GM21515 (cell line): Measurements from ENCODE around the gene CEP104.
A peak's percentile ranks its signal among the peaks of the same experiment; 100 is the strongest.

Experiments used
- ATAC-seq: cut with Tn5 transposase; IDR thresholded peaks from one replicate; pipeline ENCODE4 v1.9.1; 2021; ENCODE audit not compliant: unreplicated experiment

CEP104 gene

DNA sequence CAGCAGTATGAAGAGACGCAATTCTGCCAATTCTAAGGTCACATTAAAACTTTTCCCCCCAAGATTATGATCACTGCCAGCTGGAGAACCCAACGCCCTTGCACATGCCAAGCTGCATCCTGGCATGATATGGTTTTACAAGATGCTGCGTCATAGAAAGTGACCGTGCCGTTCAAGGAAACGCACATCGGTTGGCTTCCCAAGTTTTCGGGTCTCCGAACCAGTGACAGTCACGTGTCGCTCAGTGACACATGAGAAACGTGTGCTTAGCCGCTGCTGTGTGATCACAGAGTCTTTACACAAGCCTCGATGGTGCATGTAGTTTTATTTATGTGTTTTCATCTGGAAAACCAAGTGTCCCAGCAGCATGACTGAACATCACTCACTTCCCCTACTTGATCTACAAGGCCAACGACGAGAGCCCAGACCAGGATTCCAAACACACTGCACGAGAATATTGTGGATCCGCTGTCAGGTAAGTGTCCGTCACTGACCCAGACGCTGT, 77.0 kb downstream of the CEP104 start:
- no peak for ATAC-seq

DNA sequence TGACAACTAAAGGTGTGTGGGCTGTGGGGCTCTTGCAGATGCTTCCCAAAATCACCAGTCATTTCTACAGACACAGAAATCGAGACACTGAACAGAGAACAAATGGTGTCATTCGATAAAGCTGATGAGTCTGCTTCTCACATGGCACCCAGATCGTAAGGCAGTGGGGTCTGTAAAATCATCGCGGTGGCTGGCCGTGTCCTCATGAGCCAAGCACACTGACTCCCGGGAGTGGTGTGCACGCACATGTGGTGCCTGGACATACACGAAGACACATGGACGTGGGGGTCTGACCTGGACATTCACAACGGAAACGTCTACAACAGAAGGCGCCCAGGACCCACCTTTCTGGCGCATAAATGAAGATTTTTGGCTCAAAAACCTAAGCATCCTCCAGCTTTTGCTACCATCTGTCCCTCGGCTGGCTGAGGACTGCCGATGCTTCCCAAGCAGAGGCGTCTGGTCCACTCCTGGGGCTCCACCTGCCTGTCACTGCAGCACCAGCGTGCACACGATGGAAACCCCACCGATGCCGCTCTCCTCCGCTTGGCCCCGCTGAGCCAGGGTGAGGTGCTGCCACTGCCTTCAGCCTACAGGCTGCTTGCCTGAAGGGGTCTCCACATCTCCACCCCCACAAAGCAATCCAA, 77.6 kb downstream of the CEP104 start:
- no peak for ATAC-seq

DNA sequence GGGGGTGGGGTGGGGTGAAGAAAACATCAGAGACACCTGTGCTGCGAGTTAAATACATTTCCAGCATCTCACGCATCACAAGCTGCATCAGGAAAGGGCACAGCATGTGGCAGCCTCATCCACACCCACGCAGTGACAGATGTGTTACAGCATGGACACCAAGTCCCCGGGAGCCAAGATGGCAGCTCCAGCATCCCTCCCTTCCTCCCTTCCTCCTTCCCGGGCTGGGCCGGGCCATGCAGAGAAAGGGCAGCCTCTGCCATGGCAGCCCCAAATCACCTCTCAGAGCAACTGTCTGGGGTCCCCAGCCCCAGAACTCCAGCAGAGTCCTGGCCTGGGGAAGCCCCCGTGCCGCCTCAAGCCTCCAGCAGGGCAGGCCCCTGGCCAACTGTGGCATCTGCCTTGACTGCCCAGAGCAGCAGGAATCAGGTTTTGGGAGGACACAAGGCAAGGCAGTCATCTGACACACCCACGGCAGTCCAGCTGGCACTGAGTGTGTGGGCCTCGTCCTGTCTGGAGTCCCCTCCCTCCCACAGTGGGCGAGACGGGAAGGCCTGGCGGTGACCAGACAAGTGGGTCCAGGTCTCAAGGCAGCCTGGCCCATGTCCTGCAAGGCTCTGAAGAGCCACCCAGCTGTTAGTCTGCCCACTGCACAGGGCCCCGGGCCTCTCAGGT, 78.3 kb downstream of the CEP104 start:
- no peak for ATAC-seq

DNA sequence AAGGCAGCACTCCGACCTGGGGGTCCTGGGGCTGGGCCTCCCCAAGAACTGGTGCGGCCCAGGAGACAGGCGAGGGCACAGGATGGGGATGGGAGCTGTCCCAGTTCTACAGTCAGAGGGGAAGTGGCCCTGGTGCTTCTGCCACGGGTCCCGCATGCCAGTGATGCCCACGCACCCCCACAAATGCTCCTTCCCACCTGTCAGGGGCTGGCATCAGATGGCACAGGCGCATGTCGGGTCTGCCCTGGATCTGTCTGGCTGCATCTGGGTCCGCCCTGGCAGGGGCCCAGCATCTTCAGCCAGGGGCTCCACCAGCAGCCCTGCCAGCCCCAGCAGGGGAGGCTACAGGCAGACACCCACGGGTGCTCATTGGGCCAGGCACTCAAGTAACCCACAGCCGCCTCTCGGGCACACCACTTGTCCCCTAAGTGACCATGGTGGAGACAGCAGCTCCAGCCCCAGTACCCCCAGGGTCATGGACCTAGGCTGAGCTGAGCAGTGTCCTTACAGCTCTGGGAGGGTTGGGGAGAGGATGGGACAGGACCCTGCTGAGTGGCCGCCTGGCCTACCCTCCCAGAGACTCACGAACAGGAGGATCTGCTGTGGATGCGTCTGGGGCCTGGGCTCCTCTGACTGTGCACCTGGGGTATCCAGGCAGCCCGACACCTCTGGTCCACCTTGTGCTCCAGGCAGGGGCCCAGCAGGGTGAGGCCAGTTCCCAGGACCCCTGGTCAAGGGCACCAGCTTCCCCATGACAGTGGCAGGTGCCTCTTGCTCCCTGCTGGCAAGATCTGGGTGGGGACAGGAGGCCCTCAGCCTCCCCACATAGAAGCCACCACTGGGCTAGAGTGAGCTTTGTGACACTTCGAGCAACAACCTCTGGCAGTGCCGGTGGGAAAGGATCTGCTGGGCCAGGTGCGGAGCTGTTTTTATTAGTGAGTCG, 79.1 kb downstream of the CEP104 start:
- ATAC-seq = no peak

DNA sequence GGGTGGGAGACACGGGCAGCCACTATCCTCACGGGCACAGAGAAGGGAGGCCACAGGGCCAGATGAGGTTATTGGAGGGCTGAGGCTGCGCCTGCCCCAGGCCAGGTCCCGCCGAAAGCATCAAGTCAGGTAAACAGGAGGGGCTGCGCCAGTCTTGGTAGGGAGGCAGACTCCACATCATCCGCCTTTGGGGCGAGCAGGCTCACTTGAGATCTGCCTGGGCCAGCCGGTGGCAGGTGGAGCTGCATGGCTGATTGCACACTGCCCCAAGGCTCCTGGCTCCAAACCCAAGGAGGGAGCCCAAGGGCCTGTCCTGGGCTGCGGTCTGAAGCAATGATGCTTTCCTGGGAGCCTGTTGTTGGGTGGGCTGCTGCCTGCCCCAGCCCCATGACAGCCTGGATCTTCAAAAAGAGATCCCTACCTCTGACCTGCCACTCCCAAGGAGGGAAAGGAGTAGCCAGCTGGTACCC, 79.9 kb downstream of the CEP104 start:
- no peak for ATAC-seq

DNA sequence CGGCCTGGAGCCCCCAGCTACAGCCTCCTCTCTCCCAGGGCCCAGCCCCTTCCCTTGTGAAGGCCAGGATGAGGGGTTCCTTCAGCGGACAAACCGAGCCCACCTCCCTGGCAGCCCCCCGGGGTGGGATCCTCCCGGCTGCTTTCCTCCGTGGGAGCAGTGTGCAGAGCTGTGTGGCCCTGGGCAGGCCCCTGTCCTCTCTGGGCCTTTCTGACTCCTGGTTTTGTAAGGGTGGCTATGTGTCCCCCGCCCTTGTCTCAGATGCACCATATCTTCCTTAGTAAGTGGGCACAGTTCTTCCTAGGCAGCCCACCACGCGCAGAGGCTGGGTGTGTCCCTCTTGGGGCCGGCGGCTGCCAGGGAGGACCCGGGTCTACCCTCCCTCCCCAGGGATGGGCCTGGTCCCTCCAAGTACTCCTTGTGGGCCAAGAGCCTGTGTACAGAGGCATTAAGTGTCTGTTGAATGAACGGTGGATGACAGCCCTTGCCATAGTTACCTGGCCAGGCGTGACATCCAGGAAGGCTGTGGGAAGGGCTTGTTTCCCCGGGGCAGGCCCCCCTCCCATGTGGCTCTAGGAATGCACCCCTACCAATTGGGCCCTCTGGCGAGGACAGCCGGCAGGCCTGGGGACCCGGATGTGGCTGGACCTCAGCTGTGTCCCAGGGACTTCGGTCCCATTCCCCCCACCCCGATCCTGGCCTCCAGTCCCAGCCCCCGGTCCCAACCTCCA, 80.6 kb downstream of the CEP104 start:
- no peak for ATAC-seq

DNA sequence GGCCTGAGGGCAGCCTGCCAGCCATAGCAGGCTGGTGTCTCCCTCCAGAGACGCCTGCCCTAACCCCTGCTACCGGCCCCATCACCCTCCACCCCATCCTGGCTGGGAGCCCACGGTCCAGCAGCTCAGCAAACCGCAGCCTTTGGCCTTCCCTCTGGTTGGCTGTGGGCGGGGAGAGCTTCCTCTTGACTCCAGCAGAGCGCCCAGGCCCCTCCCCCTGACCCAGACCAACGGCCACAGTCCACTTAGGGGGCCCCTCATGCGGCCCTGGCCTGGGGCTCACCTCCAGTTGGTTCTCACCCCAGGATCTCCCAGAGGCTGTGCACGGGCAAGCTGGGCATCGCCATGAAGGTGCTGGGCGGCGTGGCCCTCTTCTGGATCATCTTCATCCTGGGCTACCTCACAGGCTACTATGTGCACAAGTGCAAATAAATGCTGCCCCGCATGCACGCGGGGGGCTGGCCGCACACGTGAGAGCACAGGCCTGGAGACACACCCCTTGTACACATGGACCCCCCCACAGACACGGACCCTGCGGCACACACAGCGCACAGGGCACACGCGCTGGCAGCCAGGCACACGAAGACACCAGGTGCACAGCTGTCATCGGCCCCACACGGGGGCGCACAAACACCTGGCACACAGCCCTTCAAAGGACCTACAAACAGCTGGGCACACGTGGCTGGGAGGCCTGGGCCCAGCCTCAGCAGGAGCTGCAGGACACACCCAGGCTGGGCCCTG, 81.4 kb downstream of the CEP104 start:
- no peak for ATAC-seq

DNA sequence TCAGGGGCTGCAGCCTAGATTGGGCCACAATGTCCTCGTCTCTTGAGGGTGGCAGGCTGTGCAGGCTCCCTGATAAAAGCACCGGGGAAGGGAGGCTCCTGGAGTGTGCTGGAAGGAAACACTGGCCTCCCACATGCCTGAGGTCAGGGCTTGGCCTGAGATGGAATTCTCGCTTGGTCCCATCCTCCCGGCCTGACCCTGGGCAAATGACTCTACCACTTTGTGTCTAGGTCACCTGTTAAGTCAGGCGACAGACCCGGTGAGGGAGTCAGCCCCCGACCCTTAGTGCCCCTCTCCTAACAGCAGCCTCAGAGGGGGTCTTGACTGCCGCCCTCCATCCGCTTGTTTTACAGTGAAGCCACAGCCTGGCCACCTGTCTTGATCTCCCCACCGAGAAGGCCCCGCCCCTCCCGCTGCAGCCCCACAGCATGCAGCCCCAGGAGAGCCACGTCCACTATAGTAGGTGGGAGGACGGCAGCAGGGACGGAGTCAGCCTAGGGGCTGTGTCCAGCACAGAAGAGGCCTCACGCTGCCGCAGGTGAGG, 82.0 kb downstream of the CEP104 start:
- no peak for ATAC-seq

DNA sequence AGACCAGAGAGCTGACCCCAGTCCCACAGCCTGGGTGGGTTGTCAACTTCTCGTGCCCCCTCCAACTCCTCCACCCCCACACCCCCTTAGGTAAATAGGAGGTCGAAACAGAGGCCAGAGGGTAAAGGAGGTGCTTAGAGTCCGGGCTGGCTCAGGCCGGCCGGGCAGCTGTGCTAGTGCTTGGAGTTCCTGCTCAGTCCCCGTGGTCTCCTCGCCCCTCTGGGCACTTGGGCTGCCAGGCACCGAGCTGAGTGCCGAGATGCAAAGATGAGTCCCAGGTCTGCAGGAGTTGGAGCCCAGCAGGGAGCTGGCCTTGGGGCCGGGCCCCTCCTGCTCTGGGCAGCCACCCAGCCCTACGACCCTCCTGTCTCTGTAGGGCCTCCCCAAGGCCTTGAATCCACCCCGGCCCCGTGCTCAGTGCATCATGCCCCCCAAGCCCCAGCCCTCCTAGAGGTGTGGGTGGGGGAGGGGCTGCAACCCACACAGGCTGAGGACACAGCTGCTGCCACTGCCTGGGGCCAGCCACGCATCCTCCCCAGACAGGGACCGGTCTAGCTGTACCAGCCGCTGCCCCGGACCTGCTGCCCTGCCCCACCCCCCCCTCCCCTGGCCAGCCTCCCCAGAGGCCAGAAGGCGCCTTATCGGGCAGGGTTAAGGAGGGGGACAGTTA, 82.6 kb downstream of the CEP104 start:
- ATAC-seq = no peak

DNA sequence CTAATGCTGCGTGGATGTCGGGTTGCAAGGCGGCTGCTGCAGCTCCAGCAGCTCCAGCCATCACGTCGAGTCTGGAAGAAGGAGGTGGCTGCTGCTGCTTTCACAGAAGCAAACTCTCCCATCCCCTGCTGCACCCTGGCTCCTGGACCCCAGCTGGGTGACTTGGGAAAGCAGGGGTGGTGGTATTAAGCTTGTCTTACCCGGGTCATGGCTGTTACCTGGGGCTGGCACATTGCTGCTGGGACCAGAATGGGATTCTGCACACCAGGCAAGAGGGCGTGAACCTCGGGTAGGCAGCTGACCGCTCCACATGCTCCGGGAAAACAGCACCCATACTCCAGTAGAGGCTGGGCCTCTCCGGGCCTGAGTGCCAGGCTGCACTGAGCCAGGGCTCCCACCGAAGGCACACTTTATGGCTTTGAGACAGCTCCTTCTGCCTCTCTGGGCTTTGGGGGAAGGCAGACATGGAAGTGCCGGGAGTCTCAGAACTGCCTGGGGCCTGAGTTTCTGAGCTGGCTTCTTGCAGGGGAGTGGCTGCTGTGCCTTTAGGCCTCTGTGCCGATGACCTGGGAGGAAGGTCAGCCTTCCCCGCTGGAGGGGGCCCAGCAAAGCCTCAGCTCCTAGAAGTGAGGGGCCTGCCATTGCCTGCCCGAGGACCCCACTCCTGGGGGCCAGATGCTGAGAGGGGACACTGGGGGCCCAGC, 83.3 kb downstream of the CEP104 start:
- ATAC-seq = no peak

DNA sequence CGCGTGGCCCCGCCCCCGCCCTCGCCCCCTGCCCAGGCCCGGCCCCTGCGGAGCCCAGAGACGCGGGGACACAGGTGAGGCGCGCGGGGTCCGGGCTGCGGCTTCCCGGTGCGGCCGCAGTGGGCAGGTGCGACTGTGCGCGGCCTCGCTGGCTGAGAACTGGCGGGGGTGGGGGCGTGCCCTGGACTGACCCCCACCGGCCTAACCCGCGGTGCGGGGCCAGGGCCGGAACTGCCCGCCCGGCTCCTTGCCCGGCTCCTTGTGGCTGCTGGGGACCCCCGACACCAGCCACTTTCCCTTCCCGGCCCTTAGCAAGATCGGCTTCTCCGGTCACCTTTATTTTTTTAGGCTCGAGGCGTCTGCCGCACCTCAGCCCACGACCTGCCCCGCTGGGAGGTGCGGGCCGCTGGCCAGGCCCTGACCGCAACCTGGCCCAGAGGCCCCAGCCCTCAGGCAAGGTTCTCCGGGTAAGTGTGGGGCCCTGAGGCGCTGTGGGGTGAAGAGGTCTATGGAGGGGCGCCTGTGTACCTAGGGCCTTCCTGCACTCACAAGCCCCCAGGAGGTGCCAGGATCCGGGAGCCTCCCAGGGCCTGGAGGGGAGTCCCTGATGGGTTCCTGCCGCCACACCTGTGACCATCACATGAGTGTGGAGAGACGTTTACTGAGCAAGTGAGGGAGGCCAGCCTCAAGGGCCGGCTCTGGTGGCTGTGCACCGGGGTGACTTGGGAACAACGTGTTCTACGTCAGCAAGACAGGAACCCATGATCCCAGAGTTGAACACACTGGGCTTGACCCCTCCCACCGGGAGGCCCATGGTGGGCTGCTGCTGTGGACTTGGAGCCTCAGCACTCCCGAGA, 84.1 kb downstream of the CEP104 start, which contains the start of gene SMIM1:
SMIM1 (plus strand) TSS at position 35 of the 857 bp plus-strand sequence. CDS start 2,625 bp downstream, outside the sequence.
- peak; percentile 20 for ATAC-seq

DNA sequence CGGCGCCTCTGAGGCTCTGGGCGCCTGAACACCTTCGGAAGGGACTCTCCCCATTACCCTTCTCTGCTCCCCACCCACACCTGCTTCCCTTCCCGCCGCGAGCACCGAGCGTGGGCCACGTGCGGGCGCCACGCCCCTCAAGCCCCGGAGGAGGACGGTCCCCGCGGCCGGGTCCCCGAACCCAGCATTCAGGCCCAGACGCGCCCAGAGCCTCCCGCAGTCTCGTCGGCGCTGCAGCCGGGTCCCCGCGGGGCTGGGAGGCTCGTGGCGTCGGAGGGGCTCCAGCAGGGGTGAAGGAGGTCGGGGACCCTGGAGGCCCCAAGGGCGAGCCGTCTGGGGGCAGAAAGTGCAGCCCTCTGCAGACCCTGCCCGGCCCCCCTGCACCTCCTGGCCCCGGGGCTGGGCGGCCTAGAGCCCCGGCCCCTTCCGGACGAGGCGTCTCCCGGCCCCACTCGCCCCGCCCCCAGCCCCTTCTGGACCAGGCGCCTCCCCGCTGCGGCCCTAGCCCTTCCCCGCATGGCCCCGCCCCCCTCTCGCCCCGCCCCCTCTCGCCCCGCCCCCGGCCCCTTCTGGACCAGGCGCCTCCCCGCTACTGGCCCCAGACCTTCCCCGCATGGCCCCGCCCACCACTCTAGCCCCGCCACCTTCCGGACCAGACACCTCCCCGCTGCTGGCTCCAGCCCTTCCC, 84.8 kb downstream of the CEP104 start:
- ATAC-seq = peak; percentile 54

DNA sequence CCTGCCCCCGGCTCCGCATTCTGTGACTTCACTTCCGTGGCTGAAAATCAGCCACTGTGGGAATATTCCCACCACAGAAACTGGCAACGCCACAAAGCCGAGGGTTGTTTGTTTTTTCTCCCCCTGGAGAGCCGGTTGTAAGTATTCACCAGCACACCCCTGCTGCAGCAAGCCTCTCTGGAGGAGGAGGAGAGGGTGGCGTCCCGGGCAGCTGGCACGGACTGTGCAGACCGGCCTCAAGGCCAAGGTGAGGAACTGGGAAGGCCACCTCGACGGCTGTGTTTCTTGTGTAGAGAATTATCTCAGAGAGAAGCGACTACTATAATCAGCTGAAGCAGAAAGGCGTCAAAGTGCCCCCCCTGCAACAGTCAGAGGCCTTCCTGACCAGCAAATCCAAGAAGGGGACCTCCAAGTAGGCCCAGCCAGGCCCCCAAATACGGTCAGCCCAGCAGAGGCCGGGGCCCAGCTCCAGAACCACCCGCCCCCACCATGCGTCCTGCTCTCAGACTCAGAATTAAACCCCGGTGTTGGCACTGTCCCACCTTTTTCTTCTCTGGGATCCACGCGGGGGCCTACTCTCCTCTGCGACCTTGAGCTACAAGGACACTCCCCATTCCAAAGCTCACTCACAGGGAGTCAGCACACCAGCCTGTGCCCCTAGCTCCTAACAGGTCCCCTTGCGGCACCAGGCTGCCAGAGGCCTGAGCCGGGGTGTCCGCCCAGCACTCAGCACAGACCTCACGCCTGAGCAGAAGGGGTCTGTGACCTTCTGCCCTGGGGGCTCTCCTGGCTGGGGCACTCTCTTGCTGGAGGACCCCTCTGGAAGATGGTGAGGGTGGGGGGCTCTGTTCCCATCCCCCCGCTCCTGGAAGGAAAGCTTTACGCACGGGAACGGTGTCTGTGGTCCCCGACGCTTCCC, 85.6 kb downstream of the CEP104 start:
- no peak for ATAC-seq

DNA sequence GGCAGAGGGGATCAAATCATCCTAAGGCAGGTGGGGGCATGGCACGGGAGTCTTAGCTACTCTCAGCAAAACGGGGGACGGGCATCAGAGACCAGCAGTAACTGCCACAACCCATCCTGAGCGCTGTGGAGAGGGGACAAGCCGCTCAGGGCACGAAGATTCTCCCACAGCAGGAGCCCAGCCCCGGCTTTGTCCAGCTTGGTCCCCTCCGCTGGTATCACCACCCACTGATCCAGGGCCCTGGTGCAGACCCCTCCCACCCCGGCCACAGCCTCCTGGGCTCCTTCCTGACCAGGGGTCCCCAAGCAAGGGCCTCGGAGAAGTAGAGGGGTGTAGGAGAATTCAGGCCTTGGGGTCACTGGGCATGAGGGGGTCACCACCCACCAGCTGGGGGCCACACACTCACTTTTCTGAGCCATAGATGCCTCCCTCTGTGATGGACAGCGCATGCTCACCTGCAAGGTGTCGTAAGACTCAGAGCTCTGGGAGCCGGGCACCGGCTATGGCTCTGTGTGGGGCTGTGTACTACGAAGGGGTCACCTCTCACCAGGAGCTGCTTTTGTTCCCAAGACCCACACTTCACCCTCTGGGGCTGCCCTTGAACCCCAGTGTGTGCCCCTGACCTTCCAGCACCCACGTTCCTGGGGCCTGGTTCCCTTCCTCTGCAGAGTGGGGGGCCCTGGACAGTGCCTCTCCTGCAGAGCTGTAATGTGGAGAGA, 86.8 kb downstream of the CEP104 start:
- no peak for ATAC-seq

DNA sequence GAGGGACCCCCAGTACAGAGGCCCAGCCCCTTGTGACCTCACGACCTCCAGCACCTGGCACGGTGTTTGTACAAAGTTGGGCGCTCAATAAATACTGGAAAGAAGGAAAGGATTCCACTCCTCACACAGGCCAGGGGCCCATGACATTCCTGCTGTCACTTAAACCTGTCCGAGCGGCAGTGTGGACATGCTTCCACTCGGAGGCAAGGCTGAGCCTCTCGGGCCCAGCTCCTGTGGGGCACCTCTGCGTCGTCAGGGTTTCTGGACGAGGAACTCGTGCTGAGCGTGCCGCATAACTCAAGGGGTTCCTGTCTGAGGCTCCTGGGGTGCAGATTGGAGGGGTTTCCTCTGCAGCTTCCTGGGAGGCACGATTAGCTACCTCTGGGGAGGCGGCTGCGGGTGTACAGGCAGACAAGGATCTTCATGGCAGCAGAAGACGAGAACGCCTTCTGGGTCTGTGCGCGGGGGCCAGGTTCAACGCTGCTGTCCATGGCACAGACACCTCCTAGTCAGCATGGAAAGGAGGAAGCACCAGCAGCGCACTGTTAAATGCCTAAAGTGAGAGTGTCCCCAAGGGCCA, 88.1 kb downstream of the CEP104 start:
- no peak for ATAC-seq
